Lower leg skin (tissue), 4 donors: ENCODE results near the gene CATSPER1. TPM values are rescaled to one million over a fixed set of nuclear protein-coding genes. Genes with fewer than 3 reads are reported as not detected.

Experiments
- DNase-seq, 2 donors: peaks; one replicate each; pipeline ENCODE4 v3.0.0-alpha.2; 2019; ENCODE audit warnings: low spot score in 2 of 2
- H3K4me3 ChIP-seq: fragments of 200-600 bp; sonication (generic); 2 replicates; pipeline ENCODE4 v1.5.1; 2017; ENCODE audit warnings: mild to moderate bottlenecking, low read depth; ENCODE audit not compliant: poor library complexity, severe bottlenecking
- POLR2A ChIP-seq, 2 donors: fragments of 450-650 bp; IDR thresholded peaks; one replicate each; pipeline ENCODE4 v1.6.1; 2016 to 2017; ENCODE audit warnings: antibody characterized with exemption in 2 of 2, mild to moderate bottlenecking in 1 of 2, moderate library complexity in 1 of 2
- WGBS, 2 donors: methylation state at CpG; one replicate each; pipeline ENCODE4 v1.1.5; 2018; 5-methylcytosine and 5-hydroxymethylcytosine counted together
- intact Hi-C: fragments of 100-400 bp; cut with DNase I; formaldehyde crosslinking; loops from one replicate; pipeline ENCODE4 v1.15.0; 2023; ENCODE audit warnings: low total_unique reads
- total RNA-seq, 4 donors: library from RNA; depleted of rRNA; stranded (reverse); fragments of >200 nt; gene quantifications; one replicate each; pipeline ENCODE4 v1.1.0, GENCODE V29; 2016
- TF ChIP-seq, protein P1 (sequence below), 3 donors: fragments of 450-650 bp; IDR thresholded peaks; one replicate each; pipeline ENCODE4 v1.5.1; 2016; ENCODE audit warnings: antibody characterized with exemption in 3 of 3, mild to moderate bottlenecking in 3 of 3, moderate library complexity in 2 of 3

Gene CATSPER1
- total RNA-seq, 4 donors from 2014 or later, result not detected

DNA sequence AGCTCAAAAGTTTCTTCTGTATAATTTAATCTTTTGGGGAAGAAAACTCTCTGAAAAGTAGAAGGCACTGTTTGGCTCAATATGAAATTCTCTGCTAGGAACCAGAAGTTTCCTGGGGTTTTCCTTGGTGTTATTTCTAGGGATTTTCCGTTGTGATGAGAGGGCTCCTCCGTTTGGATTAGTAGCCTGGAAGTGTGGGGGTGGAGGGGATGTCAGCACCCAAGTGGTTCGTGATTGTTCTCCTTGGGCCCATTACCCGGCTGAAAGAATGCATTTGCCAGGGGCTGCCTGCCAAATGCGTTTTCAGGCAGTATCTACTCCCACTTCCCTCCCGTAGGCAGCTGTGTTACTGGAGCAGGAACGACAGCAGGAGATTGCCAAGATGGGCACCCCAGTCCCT lies 30.2 kb upstream of the CATSPER1 start:
- WGBS, 2 donors, result 41 to 51% methylated on average over 7 of the region's 7 CpGs
- intact Hi-C loops, result no loop called here
- TF ChIP-seq, protein P1, sequence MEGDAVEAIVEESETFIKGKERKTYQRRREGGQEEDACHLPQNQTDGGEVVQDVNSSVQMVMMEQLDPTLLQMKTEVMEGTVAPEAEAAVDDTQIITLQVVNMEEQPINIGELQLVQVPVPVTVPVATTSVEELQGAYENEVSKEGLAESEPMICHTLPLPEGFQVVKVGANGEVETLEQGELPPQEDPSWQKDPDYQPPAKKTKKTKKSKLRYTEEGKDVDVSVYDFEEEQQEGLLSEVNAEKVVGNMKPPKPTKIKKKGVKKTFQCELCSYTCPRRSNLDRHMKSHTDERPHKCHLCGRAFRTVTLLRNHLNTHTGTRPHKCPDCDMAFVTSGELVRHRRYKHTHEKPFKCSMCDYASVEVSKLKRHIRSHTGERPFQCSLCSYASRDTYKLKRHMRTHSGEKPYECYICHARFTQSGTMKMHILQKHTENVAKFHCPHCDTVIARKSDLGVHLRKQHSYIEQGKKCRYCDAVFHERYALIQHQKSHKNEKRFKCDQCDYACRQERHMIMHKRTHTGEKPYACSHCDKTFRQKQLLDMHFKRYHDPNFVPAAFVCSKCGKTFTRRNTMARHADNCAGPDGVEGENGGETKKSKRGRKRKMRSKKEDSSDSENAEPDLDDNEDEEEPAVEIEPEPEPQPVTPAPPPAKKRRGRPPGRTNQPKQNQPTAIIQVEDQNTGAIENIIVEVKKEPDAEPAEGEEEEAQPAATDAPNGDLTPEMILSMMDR (IDR thresholded peaks at IDR 0.05), result no peak
- TF ChIP-seq POLR2A (IDR thresholded peaks at IDR 0.05), result no peak
- no peak for DNase-seq
- no peak overlapping the region for H3K4me3 ChIP-seq

DNA sequence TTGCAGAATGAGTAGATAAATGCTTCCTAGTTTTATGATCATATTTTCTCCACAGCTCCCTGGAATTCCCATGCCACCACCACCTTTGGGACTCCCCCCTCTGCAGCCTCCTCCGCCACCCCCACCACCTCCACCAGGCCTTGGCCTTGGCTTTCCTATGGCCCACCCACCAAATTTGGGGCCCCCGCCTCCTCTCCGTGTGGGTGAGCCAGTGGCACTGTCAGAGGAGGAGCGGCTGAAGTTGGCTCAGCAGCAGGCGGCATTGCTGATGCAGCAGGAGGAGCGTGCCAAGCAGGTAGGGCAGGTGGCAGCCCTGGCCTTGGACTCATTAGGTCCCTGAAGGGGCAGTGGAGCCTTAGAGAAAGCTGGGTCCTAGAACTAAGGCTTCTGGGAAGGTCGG lies 28.7 kb upstream of the CATSPER1 start:
- H3K4me3 ChIP-seq, result no peak overlapping the region
- DNase-seq, result no peak
- intact Hi-C loops, result no loop called here
- 93 to 95% methylated on average over 7 of the region's 7 CpGs for WGBS, 2 donors
- TF ChIP-seq POLR2A (IDR thresholded peaks at IDR 0.05), result no peak
- TF ChIP-seq, protein P1 (IDR thresholded peaks at IDR 0.05), result no peak

DNA sequence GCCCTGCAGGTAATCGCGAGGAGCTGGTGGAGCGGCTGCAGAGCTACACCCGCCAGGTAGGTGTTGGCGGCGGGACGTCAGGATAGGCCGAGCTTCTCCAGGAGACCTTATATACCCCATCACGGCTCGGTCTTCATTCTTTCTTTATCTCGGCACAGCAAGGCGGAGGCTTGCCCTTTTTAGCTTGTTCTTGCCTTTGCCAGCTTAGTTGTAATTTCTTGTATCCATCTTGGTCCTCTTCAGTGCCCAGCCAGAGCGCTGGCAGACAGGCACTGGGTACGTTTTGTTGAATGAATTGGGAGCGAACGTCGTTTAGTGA lies 26.3 kb upstream of the CATSPER1 start:
- TF ChIP-seq, protein P1 (IDR thresholded peaks at IDR 0.05), result no peak
- TF ChIP-seq POLR2A (IDR thresholded peaks at IDR 0.05), result no peak
- WGBS, 2 donors, result 0 to 2% methylated on average over 17 of the region's 17 CpGs
- intact Hi-C loops, result no loop called here
- H3K4me3 ChIP-seq, result peak overlapping the region; percentile 74
- DNase-seq, result no peak

DNA sequence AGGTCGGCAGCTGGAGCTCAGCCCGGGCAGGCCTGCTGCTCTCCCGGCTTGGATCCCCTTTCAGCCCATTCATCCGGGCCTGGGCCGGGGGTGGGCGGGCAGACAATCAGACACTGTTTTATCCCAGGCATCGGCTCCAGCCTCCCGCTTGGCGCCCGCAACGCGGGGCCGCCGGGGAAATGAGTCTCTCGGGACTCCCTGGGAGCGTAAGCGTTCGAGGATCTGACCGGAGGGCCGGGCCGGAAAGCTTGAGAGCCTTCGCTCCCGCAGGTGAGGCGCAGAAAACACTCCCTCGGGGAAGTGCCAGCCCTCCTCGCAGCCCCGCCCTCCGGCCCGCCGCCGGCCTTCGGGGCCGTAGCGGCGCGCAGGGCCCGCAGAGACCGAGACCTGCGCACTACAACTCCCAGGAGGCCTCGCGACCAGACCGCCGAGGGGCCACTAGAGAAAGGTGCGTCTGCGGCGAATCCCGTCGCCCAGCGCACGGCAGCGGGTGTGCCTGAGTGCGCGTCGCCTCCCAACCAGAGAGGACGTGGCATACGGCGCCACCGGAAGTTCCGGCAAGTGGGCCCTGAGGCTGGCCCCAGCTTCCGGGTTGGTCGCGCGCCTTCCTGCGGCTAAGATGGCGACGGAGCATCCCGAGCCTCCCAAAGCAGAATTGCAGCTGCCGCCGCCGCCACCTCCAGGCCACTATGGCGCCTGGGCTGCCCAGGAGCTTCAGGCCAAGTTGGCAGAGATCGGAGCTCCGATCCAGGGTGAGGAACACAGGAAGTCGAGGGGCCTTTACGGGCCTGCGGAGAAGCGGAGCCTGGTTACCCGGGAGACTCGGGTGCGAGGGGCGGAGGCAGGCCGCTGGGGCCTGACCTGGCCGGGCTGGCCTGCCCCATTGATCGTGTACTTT lies 25.7 kb upstream of the CATSPER1 start, which contains the start of gene SF3B2:
TSS of gene SF3B2 (plus strand) at position 599 of the 898 bp plus-strand sequence. CDS start at position 620, 21 bp downstream.
- peak within 1 kb of the TSS; percentile 74 for H3K4me3 ChIP-seq
- TF ChIP-seq, protein P1 (IDR thresholded peaks at IDR 0.05), result no peak
- no peak for TF ChIP-seq POLR2A (IDR thresholded peaks at IDR 0.05)
- DNase-seq, result peak; percentile 96 to 99
- intact Hi-C loops, result no loop called here
- WGBS, 2 donors, result 0 to 1% methylated on average over 25 to 42 of the region's 84 CpGs

DNA sequence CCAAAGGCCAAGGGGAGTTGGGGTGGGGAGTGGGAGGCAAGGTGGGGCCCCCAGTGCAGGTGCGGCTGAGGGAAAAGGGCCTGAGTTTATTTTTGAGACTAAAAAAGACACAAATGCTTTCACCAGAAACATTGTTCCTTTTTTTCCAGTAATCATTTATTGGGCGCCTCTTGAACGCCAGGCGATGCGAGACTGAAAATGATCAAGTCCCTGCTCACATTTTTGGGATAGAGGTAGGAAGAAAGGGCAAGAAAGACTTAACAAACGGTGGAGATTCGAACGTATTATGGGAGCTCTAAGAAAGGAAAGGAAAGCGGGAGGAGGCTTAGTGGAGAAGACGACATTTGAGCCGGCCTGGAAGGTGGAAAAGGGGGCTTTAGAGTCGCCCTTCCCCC lies 25.1 kb upstream of the CATSPER1 start:
- intact Hi-C loops, result no loop called here
- DNase-seq, result no peak
- WGBS, 2 donors, result 22 to 23% methylated on average over 12 of the region's 12 CpGs
- H3K4me3 ChIP-seq, result peak overlapping the region; percentile 74
- TF ChIP-seq, protein P1 (IDR thresholded peaks at IDR 0.05), result no peak
- TF ChIP-seq POLR2A (IDR thresholded peaks at IDR 0.05), result no peak
